ENCODE data around the gene HLA-DRA.
"Not testable (repeated sequence)": the region's sequence is repeated elsewhere in the genome, so short reads cannot be mapped to it uniquely, and the experiment has no call there.

The HLA-DRA gene

GRCh38 chr6:32472781-32473375, 33.2 kb downstream of the HLA-DRA start:
- H3K4ac ChIP-seq (ENCODE audit: low read depth, low read length) = no peak overlapping the region
- no peak for DNase-seq
- H3K23ac ChIP-seq (ENCODE audit: low read length) = no peak overlapping the region
- H3K36me3 ChIP-seq (ENCODE audit: control insufficient read depth, insufficient read depth, low read length) = no peaks in the 10 kb centered on the region
- H2AK5ac ChIP-seq (ENCODE audit: low read length) = no peak overlapping the region
- H3K4me2 ChIP-seq (ENCODE audit: low read length) = no peak overlapping the region
- no peak overlapping the region for H4K8ac ChIP-seq (ENCODE audit: low read depth, low read length)
- no peak overlapping the region for H2BK120ac ChIP-seq (ENCODE audit: low read depth, low read length)
- H3K27me3 ChIP-seq (ENCODE audit: insufficient read depth, low read length, poor library complexity) = no peaks in the 10 kb centered on the region
- H2BK5ac ChIP-seq (ENCODE audit: low read length) = no peak overlapping the region
- no peaks in the 10 kb centered on the region for H3K79me1 ChIP-seq (ENCODE audit: low read length)
- H3K9ac ChIP-seq (ENCODE audit: low read length) = no peak overlapping the region
- H2BK15ac ChIP-seq (replicated peaks; ENCODE audit: low read depth) = no peak overlapping the region
- H3K79me2 ChIP-seq (ENCODE audit: control insufficient read depth, insufficient read depth, low read length) = no peaks in the 10 kb centered on the region
- no peaks in the 10 kb centered on the region for H3K4me1 ChIP-seq (ENCODE audit: control insufficient read depth, low read depth, low read length)
- no peak overlapping the region for H3K4me3 ChIP-seq (ENCODE audit: low read length)
- WGBS (ENCODE audit: extremely low coverage, insufficient coverage, low lambda C conversion rate) = no CpG with 5 or more reads among the region's 5 CpGs
- H4K5ac ChIP-seq (ENCODE audit: low read length) = no peak overlapping the region
- no peak overlapping the region for H3K18ac ChIP-seq (ENCODE audit: low read length)
- H3K27ac ChIP-seq (ENCODE audit: low read depth, low read length) = no peak overlapping the region
- no peak overlapping the region for H3K56ac ChIP-seq (ENCODE audit: low read length)

GRCh38 chr6:32473376-32474348, 34.0 kb downstream of the HLA-DRA start:
- not testable (repeated sequence) for H3K36me3 ChIP-seq (ENCODE audit: control insufficient read depth, insufficient read depth, low read length); H3K23ac ChIP-seq (ENCODE audit: low read length); H3K79me2 ChIP-seq (ENCODE audit: control insufficient read depth, insufficient read depth, low read length); H3K18ac ChIP-seq (ENCODE audit: low read length); H3K4ac ChIP-seq (ENCODE audit: low read depth, low read length); H3K4me1 ChIP-seq (ENCODE audit: control insufficient read depth, low read depth, low read length); H4K8ac ChIP-seq (ENCODE audit: low read depth, low read length); H2AK5ac ChIP-seq (ENCODE audit: low read length); H3K9ac ChIP-seq (ENCODE audit: low read length); H3K4me3 ChIP-seq (ENCODE audit: low read length); H3K27me3 ChIP-seq (ENCODE audit: insufficient read depth, low read length, poor library complexity); H2BK120ac ChIP-seq (ENCODE audit: low read depth, low read length); H3K27ac ChIP-seq (ENCODE audit: low read depth, low read length); H3K4me2 ChIP-seq (ENCODE audit: low read length); H2BK15ac ChIP-seq (replicated peaks; ENCODE audit: low read depth); H2BK5ac ChIP-seq (ENCODE audit: low read length); H3K56ac ChIP-seq (ENCODE audit: low read length); H3K79me1 ChIP-seq (ENCODE audit: low read length); H4K5ac ChIP-seq (ENCODE audit: low read length)
- DNase-seq = peak; percentile 76
- no CpG with 5 or more reads among the region's 10 CpGs for WGBS (ENCODE audit: extremely low coverage, insufficient coverage, low lambda C conversion rate)

- no CpG with 5 or more reads among the region's 13 CpGs for WGBS (ENCODE audit: extremely low coverage, insufficient coverage, low lambda C conversion rate)
- H3K79me1 ChIP-seq (ENCODE audit: low read length) = no peaks in the 10 kb centered on the region
- no peaks in the 10 kb centered on the region for H3K79me2 ChIP-seq (ENCODE audit: control insufficient read depth, insufficient read depth, low read length)
- no peaks in the 10 kb centered on the region for H3K27me3 ChIP-seq (ENCODE audit: insufficient read depth, low read length, poor library complexity)
- no peak overlapping the region for H3K18ac ChIP-seq (ENCODE audit: low read length)
- no peak overlapping the region for H2BK5ac ChIP-seq (ENCODE audit: low read length)
- no peak overlapping the region for H3K56ac ChIP-seq (ENCODE audit: low read length)
- H4K8ac ChIP-seq (ENCODE audit: low read depth, low read length) = no peak overlapping the region
- H2AK5ac ChIP-seq (ENCODE audit: low read length) = no peak overlapping the region
- no peak overlapping the region for H3K27ac ChIP-seq (ENCODE audit: low read depth, low read length)
- H3K4ac ChIP-seq (ENCODE audit: low read depth, low read length) = no peak overlapping the region
- H3K9ac ChIP-seq (ENCODE audit: low read length) = no peak overlapping the region
- no peak overlapping the region for H3K4me3 ChIP-seq (ENCODE audit: low read length)
- H3K36me3 ChIP-seq (ENCODE audit: control insufficient read depth, insufficient read depth, low read length) = no peaks in the 10 kb centered on the region
- H3K4me1 ChIP-seq (ENCODE audit: control insufficient read depth, low read depth, low read length) = no peaks in the 10 kb centered on the region
- H3K23ac ChIP-seq (ENCODE audit: low read length) = no peak overlapping the region
- H3K4me2 ChIP-seq (ENCODE audit: low read length) = no peak overlapping the region
- DNase-seq = no peak
- no peak overlapping the region for H2BK120ac ChIP-seq (ENCODE audit: low read depth, low read length)
- H2BK15ac ChIP-seq (replicated peaks; ENCODE audit: low read depth) = no peak overlapping the region
- H4K5ac ChIP-seq (ENCODE audit: low read length) = no peak overlapping the region
Measured at GRCh38 chr6:32475392-32476206, 35.9 kb downstream of the HLA-DRA start.

GRCh38 chr6:32483968-32484613, 44.4 kb downstream of the HLA-DRA start:
- Histone ChIP-seq H4K5ac (ENCODE audit: low read length) (no peak overlapping the region), H3K9ac (ENCODE audit: low read length) (no peak overlapping the region), H3K4ac (ENCODE audit: low read depth, low read length) (no peak overlapping the region), H2BK120ac (ENCODE audit: low read depth, low read length) (no peak overlapping the region), H2BK15ac (replicated peaks; ENCODE audit: low read depth) (no peak overlapping the region), H3K4me3 (ENCODE audit: low read length) (no peak overlapping the region), H3K27me3 (ENCODE audit: insufficient read depth, low read length, poor library complexity) (no peaks in the 10 kb centered on the region), H3K4me1 (ENCODE audit: control insufficient read depth, low read depth, low read length) (no peaks in the 10 kb centered on the region), H3K23ac (ENCODE audit: low read length) (no peak overlapping the region), H2BK5ac (ENCODE audit: low read length) (no peak overlapping the region), H4K8ac (ENCODE audit: low read depth, low read length) (no peak overlapping the region), H3K4me2 (ENCODE audit: low read length) (no peak overlapping the region), H3K36me3 (ENCODE audit: control insufficient read depth, insufficient read depth, low read length) (no peaks in the 10 kb centered on the region), H3K56ac (ENCODE audit: low read length) (no peak overlapping the region), H3K79me1 (ENCODE audit: low read length) (no peaks in the 10 kb centered on the region), H3K79me2 (ENCODE audit: control insufficient read depth, insufficient read depth, low read length) (no peaks in the 10 kb centered on the region), H3K18ac (ENCODE audit: low read length) (no peak overlapping the region), H2AK5ac (ENCODE audit: low read length) (no peak overlapping the region), H3K27ac (ENCODE audit: low read depth, low read length) (no peak overlapping the region)
- WGBS (ENCODE audit: extremely low coverage, insufficient coverage, low lambda C conversion rate) = no CpG with 5 or more reads among the region's 26 CpGs
- no peak for DNase-seq

- Histone ChIP-seq H4K8ac (ENCODE audit: low read depth, low read length) (no peak overlapping the region), H3K4ac (ENCODE audit: low read depth, low read length) (no peak overlapping the region), H3K4me3 (ENCODE audit: low read length) (no peak overlapping the region), H3K23ac (ENCODE audit: low read length) (no peak overlapping the region), H3K36me3 (ENCODE audit: control insufficient read depth, insufficient read depth, low read length) (no peaks in the 10 kb centered on the region), H3K27ac (ENCODE audit: low read depth, low read length) (no peak overlapping the region), H3K9ac (ENCODE audit: low read length) (no peak overlapping the region), H3K79me2 (ENCODE audit: control insufficient read depth, insufficient read depth, low read length) (no peaks in the 10 kb centered on the region), H2BK5ac (ENCODE audit: low read length) (no peak overlapping the region), H3K4me1 (ENCODE audit: control insufficient read depth, low read depth, low read length) (no peaks in the 10 kb centered on the region), H3K18ac (ENCODE audit: low read length) (no peak overlapping the region), H2AK5ac (ENCODE audit: low read length) (no peak overlapping the region), H2BK15ac (replicated peaks; ENCODE audit: low read depth) (no peak overlapping the region), H2BK120ac (ENCODE audit: low read depth, low read length) (no peak overlapping the region), H3K79me1 (ENCODE audit: low read length) (no peaks in the 10 kb centered on the region), H3K27me3 (ENCODE audit: insufficient read depth, low read length, poor library complexity) (no peaks in the 10 kb centered on the region), H3K4me2 (ENCODE audit: low read length) (no peak overlapping the region), H4K5ac (ENCODE audit: low read length) (no peak overlapping the region), H3K56ac (ENCODE audit: low read length) (no peak overlapping the region)
- no peak for DNase-seq
- WGBS (ENCODE audit: extremely low coverage, insufficient coverage, low lambda C conversion rate) = no CpG with 5 or more reads among the region's 4 CpGs
Measured at GRCh38 chr6:32484614-32484998, 44.9 kb downstream of the HLA-DRA start.
